Loucy (cell line): Measurements from ENCODE around the gene LLGL2.

ENCODE experiments used
- CTCF ChIP-seq: fragments of 200-600 bp; sonication (generic); conservative IDR thresholded peaks from 2 replicates; pipeline ENCODE4 v1.5.1; 2014; ENCODE audit warnings: mild to moderate bottlenecking, antibody characterized with exemption, low read length
- EZH2phosphoT487 ChIP-seq: fragments of 200-600 bp; IDR thresholded peaks from 2 replicates; pipeline ENCODE4 v1.6.1; 2018; ENCODE audit warnings: antibody characterized with exemption, mild to moderate bottlenecking, moderate library complexity, borderline replicate concordance

- no peak for TF ChIP-seq CTCF
- TF ChIP-seq EZH2phosphoT487 = no peak
Observed at GRCh38 chr17:75505640-75506039, 19.9 kb upstream of the LLGL2 start.
